OCI-LY3 (cell line): ENCODE measurements around the gene STON2.

Experiments
- CTCF ChIP-seq: fragments of 200-600, 300-600 bp; sonication (generic); IDR thresholded peaks from 2 replicates; pipeline ENCODE4 v1.5.1; 2014; ENCODE audit warnings: antibody characterized with exemption, low read length, low read depth
- EZH2phosphoT487 ChIP-seq: fragments of 200-600 bp; shearing (Covaris generic); IDR thresholded peaks from 2 replicates; pipeline ENCODE4 v1.6.1; 2018; ENCODE audit warnings: antibody characterized with exemption, mixed run types, low read depth

DNA sequence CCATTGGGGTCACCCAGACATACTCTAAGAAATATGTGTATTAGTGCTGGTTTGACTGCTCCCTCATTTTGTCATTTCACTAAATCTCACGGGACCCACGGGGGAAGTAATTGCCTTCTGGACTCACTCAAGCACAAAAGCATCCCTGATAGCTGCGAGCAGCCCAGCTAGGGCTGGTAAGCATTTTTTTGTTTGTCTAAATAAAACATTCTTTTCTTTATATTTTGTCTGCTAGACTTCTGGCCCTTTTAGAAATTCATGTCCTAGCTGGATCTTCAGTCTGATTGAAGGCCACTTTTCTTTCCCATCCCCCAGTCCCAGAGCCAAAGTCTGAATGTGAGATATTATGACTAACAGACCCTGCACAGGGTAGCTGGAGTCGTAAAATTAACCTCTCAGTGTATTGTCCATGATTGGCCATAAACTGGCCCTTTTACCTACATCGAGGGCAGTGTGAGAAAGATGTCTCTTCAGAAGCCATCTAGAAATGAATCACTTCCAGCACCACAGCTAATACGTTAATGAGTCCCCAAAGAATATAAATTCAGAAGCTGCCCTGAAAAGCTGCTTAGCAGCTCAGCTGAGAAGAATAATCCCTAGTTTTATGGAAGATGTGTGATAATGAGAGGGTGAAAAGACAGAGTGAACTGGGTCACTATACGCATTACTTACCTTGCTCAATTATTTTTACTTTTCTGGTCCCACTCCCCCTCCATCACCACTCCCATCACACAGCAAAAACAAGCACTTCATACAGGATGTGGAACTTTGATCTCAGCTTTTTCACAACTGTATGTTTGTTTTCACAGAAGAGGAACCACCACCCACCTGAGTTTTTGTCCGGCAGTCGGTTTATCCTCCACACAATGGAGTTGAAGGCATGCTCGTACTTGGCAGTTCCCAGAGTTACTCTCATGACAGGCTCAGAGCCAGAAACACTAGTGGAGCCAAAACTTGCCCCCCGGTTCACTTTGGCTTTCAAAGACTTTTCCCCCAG is 123.8 kb downstream of the STON2 start:
- TF ChIP-seq EZH2phosphoT487 (no peak), CTCF (no peak)
